ENCODE results near the gene CLDN10.
A peak's percentile ranks its signal among the peaks of the same experiment; 100 is the strongest.
"Not testable (repeated sequence)": the region's sequence is repeated elsewhere in the genome, so short reads cannot be mapped to it uniquely, and the experiment has no call there.

Gene CLDN10

GRCh38 chr13:95552539-95553441, at the start of gene CLDN10:
Gene CLDN10, plus strand, starts transcription at chr13:95552720. Its CDS starts 34 bp downstream, at chr13:95552754.
- DNase-seq, result no peak

GRCh38 chr13:95503662-95504061, 48.9 kb upstream of the CLDN10 start:
- DNase-seq, result no peak

DNA sequence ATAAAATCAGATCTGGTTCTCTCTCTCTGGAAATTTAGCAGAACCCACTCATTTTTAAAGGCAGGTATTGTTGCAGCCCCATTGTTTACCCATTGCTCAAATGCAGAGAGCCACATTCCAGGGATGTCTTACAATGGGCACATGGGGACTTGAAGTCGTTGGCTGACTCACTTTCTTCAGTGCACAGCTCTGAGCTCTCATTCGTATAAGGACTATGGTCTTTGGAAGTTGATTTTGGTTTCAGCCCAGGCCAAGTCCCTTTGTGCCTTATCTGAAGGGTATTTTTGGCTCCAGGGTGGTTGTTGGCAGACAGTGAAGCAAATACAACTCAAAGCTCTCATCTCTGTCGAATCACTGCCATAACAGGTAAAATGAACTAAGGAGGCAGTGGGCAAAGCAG, 47.3 kb upstream of the CLDN10 start:
- no peak for DNase-seq

DNA sequence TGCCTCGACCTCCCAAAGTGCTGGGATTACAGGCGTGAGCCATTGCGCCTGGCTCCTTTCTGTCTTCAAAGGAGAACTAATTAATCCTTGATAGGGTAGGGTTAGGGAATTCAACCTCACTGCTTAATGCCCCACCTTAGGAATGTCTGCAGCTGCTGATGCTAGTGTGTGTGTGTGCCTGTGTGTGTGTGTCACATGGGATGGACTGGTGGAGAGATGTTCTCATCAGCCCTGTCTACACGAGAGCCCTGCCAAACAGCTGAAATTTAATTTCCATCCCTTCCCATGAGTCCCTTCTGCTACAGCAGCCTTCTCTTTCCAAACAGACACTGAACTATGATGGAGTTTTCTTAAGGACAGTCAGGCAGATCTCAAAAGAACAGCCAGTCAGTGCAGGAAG, 46.5 kb upstream of the CLDN10 start:
- DNase-seq, result no peak

GRCh38 chr13:95507991-95508390, 44.5 kb upstream of the CLDN10 start:
- no peak for DNase-seq

DNA sequence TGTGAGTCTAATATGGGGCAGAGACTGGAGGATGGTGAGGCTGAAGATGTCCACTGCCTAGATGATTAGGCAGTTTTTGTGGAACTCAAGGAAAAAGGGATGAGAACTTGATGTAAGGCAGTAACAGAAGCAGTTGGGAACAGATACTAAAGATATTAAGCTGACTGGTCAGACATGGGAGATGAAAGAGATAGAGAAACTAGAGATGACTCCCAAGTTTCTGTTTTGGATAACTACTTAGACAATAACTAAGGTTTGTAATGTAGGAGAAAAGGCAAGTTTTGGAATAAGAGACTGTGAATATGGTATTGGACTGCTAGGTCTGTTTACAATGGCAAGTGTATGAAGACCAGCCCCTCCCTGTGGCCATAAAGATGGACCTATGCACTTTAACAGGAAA, 43.5 kb upstream of the CLDN10 start:
- no peak for DNase-seq

- no peak for DNase-seq
These were observed 42.8 kb upstream of the CLDN10 start for GRCh38 chr13:95509521-95510310.

DNA sequence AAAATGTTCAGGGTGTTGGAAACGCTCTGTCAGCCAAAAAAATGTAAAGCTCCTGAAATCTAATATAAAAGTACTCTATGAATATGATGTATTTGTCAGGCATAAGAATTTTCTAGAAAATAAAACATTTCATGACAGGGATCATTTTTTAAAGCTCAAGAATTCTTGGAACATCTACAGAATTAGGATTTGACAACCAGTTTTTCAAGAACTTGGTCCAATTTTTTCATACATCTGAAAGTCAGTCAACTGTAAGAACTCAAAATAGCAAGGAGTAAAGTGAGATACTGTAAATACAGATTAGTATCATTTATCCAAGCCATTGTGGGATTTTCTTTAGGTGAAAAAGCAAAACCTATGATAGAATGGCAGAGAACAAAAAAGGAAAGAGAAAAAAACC, 41.6 kb upstream of the CLDN10 start:
- no peak for DNase-seq

GRCh38 chr13:95512424-95512823, 40.1 kb upstream of the CLDN10 start:
- DNase-seq, result no peak

DNA sequence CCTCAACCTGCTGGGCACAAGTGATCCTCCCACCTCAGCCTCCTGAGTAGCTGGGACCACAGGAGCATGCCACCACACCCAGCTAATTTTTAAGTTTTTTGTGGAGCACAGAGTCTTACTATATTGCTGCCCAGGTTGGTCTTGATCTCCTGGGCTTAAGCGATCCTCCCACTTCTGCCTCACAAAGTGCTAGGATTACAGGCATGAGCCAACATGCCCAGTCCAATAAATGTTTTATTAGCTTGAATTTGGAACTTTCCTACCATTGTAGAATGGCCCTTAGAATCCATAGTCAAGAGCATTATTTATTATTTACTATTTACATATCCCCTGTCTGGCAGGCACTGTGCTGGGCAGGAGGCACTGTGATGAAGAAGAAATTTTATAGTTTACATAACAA, 39.6 kb upstream of the CLDN10 start:
- no peak for DNase-seq

GRCh38 chr13:95515606-95516005, 36.9 kb upstream of the CLDN10 start:
- not testable (repeated sequence) for DNase-seq

DNA sequence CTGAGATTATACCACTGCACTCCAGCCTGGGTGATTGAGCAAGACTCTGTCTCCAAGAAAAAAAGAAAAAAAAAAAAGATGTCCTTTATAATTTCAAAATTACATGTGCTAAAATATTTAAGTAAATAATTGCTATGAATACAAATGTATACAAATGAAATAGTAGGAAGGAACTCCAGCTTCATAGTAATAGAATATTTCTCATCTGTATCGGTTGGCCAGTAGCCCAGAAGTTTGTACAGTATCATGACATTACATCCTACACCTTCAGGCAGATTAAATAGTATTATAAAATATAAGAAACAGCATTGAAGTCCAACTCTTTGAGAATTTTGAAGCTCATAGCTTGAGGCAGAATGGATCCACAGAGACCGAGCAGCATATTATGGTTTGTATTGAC, 36.5 kb upstream of the CLDN10 start:
- no peak for DNase-seq

DNA sequence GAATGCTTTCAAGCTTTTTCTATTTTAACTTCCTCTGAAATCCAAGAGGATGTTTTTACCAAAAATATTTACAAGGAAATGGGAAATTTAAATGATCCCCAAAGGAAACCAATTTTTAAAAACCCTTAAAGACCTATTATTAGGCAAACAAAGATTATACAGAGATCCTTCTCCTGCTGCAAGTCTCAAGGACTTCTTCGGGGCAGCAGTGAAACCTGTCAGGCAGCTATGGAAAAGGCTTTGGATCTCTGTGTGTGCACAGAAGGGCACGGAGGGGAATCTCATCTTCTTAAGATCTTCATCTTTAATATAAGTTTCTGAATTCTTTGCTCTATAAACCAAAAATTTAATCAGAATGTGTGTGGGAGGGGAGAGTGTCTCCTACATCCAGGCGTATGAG, 36.0 kb upstream of the CLDN10 start:
- no peak for DNase-seq

GRCh38 chr13:95523598-95523997, 28.9 kb upstream of the CLDN10 start:
- DNase-seq, result no peak

GRCh38 chr13:95524264-95524901, 28.1 kb upstream of the CLDN10 start:
- no peak for DNase-seq

- DNase-seq, result no peak
These were observed 24.6 kb upstream of the CLDN10 start for GRCh38 chr13:95527955-95528354.

- DNase-seq, result no peak
These were observed 22.3 kb upstream of the CLDN10 start for GRCh38 chr13:95530178-95530577.

DNA sequence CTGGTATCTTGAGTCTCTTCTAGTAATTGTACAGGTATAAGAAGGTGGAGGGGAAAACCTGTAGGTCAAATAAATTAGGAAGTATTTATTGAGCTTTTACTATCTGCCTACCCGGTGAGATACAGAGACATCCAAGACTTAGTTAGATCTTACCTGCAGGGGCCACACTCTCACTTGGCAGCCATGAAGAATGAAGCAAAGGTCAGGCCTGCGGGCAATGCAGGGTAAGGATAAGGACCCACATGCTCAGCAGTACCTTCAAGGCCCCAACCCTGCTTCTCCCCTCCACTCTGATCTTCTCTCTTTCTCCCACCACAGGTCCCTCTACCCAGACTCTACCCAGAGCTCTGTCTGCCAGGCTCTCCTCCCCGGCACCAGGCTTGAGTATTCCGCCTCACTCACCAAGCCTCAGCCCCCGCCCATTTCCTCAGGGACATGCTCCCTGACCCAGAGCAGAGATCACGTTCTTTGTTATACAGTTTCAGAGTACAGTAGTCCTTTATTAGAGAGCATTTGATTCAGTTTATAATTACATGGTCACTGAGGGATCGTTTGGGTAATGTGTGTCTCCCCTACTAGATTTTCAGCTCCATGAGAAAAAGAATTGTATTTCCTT, 18.9 kb upstream of the CLDN10 start:
- no peak for DNase-seq

DNA sequence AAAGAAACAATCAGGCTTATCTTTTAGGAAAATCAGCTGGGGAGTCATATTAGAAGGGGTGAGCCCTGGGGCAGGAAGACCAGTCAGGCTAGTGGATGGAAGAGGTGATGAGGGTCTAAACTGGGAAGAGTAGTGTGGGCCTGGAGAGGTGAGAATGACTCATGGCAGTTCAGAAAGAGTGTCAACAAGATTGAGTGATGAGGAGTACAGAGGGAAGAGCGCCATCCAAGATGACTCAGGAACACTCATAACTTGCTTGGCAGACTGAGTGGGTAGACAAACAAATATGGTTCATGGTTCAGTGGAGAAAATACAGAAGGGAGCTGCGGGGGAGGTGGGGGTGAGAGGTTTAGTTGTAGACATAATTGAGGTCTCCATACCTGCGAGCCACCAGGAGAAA, 17.3 kb upstream of the CLDN10 start:
- no peak for DNase-seq

DNA sequence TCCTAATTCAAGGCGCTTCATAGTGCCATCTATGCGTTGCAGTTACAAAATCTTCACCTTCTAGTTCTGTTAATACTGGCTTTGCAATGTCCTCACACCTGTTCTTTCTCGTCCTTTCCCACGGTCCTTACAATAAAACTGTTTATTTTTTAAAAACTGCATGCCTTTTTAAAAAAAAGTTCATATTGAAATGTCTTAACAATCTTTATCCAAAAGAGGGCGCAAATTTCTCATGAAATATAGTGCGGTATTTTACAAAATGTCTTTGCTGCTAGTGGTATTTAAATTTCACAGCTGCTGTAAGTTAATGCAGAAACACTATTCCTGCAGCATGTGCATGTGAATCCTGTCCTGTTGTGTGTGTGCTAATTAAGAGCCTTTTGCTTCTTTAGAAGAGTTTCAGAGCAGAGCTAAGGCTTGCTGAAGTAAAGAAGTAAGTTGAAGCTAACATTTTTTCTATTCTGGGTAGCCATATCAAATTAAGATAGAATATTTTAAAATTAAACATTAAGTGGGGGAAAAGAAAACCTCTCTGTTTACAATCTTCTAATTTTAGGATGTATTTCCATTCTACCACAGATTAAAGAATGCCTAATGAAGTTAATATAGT, 15.8 kb upstream of the CLDN10 start:
- peak in 1 of 2 donors; percentile 22 for DNase-seq

DNA sequence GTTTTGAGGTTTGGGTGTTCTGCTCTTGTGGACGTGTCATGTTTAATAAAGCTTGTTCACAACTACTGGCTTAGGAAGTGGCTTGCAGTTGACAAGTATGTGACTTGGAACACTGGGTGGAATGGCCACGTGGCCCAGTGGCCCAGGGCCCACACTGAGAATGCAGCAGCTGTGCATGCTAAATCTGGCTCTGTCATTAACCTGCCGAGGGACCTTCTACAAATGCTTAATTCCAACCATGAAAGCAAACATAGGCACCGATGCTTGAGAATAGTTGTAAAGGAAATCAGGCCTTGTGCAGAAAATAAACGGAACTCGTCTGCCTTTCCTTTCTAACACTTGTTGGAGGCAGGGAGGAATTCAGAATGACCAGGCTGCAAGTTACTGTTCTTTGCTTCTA, 11.6 kb upstream of the CLDN10 start:
- DNase-seq, result no peak

DNA sequence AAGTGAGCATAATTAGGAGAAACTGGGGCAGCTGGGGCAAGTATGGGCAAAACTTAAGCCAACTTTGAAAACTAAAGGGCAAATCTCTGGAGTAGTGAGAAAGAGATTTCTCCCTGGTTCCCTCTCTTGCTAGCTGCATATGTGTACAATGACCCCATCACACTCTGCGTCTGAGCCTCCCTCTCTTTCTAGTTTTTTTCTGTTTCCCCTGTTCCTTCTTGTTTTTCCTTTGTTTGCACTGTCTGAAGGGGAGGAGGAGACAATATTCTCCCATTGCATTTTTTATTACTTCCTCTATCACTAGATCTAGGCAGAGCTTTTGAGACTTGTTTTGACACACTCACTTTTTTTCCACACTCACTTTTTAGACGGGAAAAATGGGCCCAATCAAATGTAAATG, 11.2 kb upstream of the CLDN10 start:
- no peak for DNase-seq

All from CD4-positive, alpha-beta T cell treated with Interferon alpha-2 for 1 hour (primary cell).